HUES64 (cell line): Measurements from ENCODE around the gene RNLS.

Experiments used
- H3K27ac ChIP-seq: 2 replicates; pipeline ENCODE4 v1.7.0; 2013; ENCODE audit warnings: low read depth, low read length, inconsistent platforms
- H3K27me3 ChIP-seq: 2 replicates; pipeline ENCODE4 v1.6.1; 2013; ENCODE audit warnings: mild to moderate bottlenecking, low read length; ENCODE audit not compliant: insufficient read depth
- H3K36me3 ChIP-seq: 2 replicates; pipeline ENCODE4 v1.6.1; 2013; ENCODE audit warnings: mild to moderate bottlenecking, low read length; ENCODE audit not compliant: insufficient read depth
- H3K4me1 ChIP-seq: 2 replicates; pipeline ENCODE4 v1.6.1; 2013; ENCODE audit warnings: mild to moderate bottlenecking, low read length, moderate library complexity; ENCODE audit not compliant: insufficient read depth
- H3K4me3 ChIP-seq: 2 replicates; pipeline ENCODE4 v1.5.1; 2013; ENCODE audit warnings: mild to moderate bottlenecking, low read length, moderate library complexity
- H3K9ac ChIP-seq: 2 replicates; pipeline ENCODE4 v1.6.1; 2013; ENCODE audit warnings: mild to moderate bottlenecking, low read depth, low read length
- H3K9me3 ChIP-seq: 2 replicates; pipeline ENCODE4 v1.6.1; 2013; ENCODE audit warnings: low read depth, low read length; ENCODE audit not compliant: insufficient read depth
- WGBS: fragments of 150-250, 120-280 bp; methylation state at CpG from one replicate; pipeline ENCODE4 v1.1.7; 2013; ENCODE audit warnings: missing lambda C conversion rate; 5-methylcytosine and 5-hydroxymethylcytosine counted together

The RNLS gene

GRCh38 chr10:88246675-88247074, 336.4 kb downstream of the RNLS start:
- 94% methylated on average over 4 of the region's 4 CpGs for WGBS
- Histone ChIP-seq H3K27ac (no peak overlapping the region), H3K36me3 (no peaks in the 10 kb centered on the region), H3K9ac (no peak overlapping the region), H3K4me3 (no peak overlapping the region), H3K9me3 (no peaks in the 10 kb centered on the region), H3K4me1 (no peaks in the 10 kb centered on the region), H3K27me3 (no peaks in the 10 kb centered on the region)

DNA sequence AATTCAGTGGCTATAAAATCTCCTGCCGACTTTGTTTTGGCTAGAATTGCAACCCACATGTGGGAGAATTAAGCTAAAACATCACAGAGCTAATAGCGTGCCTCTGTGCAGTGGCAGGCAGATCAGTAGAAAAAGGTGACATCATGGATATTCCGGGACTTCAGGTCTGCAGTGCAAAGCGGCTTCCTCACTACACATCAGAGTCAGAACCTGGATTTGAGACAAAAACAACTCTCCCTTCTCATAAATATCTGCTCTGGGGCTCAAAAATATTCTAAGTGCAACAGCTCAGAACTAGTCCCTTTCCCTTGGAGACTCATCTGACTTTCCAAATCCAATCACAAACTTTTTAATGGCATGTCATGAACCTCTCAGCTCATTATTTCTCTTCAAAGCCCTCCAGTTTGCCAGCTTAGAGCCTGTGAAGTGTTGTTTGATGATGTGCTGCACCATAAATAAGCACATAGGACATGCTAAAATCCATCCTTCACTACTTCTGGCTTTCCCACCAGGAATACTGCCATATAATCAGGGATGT, 337.1 kb downstream of the RNLS start:
- Histone ChIP-seq H3K27ac (no peak overlapping the region), H3K9me3 (no peaks in the 10 kb centered on the region), H3K36me3 (no peaks in the 10 kb centered on the region), H3K4me1 (no peaks in the 10 kb centered on the region), H3K4me3 (no peak overlapping the region), H3K27me3 (no peaks in the 10 kb centered on the region), H3K9ac (no peak overlapping the region)
- WGBS: 90% methylated on average over 4 of the region's 4 CpGs

DNA sequence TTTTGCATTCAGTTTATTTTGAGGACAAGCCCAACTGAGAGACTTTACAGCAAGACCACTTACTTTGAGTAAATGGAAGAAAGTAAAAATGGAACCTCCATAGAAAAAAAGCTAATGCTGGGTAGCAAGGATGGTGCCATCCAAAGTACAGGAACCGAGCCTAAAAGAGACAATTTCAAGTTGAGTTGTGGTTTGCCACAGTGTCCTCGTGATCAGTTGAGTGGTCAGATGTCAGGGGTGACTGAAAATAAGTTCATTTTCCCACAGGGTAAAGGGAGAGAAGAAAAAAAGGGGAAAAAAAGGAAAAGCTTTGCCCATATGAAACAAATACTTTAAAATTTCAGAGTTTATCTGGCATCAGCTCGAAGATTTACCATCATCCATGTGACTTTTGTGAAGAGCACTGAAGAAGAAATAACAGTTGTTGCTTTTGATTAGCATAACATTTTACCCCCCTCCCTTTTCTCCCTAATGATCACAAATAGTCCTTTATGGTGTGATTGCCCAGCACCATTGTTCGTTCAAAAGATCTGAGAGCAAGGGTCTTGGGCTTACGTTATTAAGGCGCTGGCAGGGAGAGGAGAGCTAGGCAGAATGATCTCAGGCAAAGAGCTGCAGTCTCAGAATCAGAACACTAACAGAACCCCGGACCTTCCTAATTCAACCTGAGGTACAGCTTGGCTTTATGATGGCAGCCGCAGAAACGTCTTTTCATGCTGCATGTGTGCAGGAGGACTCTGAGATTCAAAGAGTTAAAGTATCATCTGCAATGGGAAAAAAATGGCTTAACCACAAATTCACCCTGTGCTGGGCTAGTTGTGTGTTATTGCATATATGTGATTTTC, 338.1 kb downstream of the RNLS start:
- 88% methylated on average over 9 of the region's 9 CpGs for WGBS
- Histone ChIP-seq H3K9me3 (no peaks in the 10 kb centered on the region), H3K4me3 (no peak overlapping the region), H3K4me1 (no peaks in the 10 kb centered on the region), H3K36me3 (no peaks in the 10 kb centered on the region), H3K27me3 (no peaks in the 10 kb centered on the region), H3K27ac (no peak overlapping the region), H3K9ac (no peak overlapping the region)

- 88% methylated on average over 12 of the region's 12 CpGs for WGBS
- Histone ChIP-seq H3K9me3 (no peaks in the 10 kb centered on the region), H3K4me1 (no peaks in the 10 kb centered on the region), H3K9ac (no peak overlapping the region), H3K27me3 (no peaks in the 10 kb centered on the region), H3K27ac (no peak overlapping the region), H3K4me3 (no peak overlapping the region), H3K36me3 (no peaks in the 10 kb centered on the region)
These were observed 339.0 kb downstream of the RNLS start for GRCh38 chr10:88243836-88244730.

- WGBS: 96% methylated on average over 5 of the region's 5 CpGs
- Histone ChIP-seq H3K27ac (no peak overlapping the region), H3K4me1 (no peaks in the 10 kb centered on the region), H3K36me3 (no peaks in the 10 kb centered on the region), H3K9ac (no peak overlapping the region), H3K4me3 (no peak overlapping the region), H3K9me3 (no peaks in the 10 kb centered on the region), H3K27me3 (no peaks in the 10 kb centered on the region)
These were observed 339.8 kb downstream of the RNLS start for GRCh38 chr10:88243202-88243744.

DNA sequence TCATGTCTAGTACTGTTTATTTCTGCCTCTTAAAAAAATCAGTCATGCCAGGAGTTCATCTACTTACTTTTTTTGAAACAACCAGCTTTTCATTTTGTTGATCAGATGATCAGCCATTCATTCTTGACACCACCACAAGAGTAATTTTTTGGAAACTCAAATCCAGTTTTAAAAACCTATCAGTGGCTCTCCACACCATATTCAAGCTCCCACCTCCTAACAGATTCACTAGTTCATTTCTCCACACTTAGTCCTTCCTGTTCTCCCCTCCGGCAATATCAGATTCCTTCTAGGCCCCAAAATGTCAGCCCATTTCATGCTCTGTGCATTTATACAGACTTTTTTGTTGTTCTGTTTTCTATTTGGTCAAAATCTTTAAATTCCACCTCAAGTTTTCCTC, 341.6 kb downstream of the RNLS start:
- Histone ChIP-seq H3K27me3 (no peaks in the 10 kb centered on the region), H3K27ac (no peak overlapping the region), H3K9me3 (no peaks in the 10 kb centered on the region), H3K36me3 (no peaks in the 10 kb centered on the region), H3K4me1 (no peaks in the 10 kb centered on the region), H3K4me3 (no peak overlapping the region), H3K9ac (no peak overlapping the region)
- WGBS: 97% methylated on average over 1 of the region's 1 CpG

- Histone ChIP-seq H3K4me3 (no peak overlapping the region), H3K27ac (no peak overlapping the region), H3K36me3 (no peaks in the 10 kb centered on the region), H3K4me1 (peaks cover 3% of the 10 kb centered on the region; the same call in 1 of the 2 replicates), H3K9ac (no peak overlapping the region), H3K27me3 (no peaks in the 10 kb centered on the region), H3K9me3 (no peaks in the 10 kb centered on the region)
- WGBS: 96% methylated on average over 2 of the region's 2 CpGs
These were observed 343.9 kb downstream of the RNLS start for GRCh38 chr10:88239212-88239611.

GRCh38 chr10:88238615-88238914, 344.6 kb downstream of the RNLS start:
- H3K27ac ChIP-seq: no peak overlapping the region
- no peaks in the 10 kb centered on the region for H3K27me3 ChIP-seq
- no peaks in the 10 kb centered on the region for H3K36me3 ChIP-seq
- no peaks in the 10 kb centered on the region for H3K9me3 ChIP-seq
- WGBS: 94% methylated on average over 2 of the region's 2 CpGs
- no peak overlapping the region for H3K9ac ChIP-seq
- H3K4me3 ChIP-seq: no peak overlapping the region
- peaks cover 3% of the 10 kb centered on the region; the same call in 1 of the 2 replicates for H3K4me1 ChIP-seq

DNA sequence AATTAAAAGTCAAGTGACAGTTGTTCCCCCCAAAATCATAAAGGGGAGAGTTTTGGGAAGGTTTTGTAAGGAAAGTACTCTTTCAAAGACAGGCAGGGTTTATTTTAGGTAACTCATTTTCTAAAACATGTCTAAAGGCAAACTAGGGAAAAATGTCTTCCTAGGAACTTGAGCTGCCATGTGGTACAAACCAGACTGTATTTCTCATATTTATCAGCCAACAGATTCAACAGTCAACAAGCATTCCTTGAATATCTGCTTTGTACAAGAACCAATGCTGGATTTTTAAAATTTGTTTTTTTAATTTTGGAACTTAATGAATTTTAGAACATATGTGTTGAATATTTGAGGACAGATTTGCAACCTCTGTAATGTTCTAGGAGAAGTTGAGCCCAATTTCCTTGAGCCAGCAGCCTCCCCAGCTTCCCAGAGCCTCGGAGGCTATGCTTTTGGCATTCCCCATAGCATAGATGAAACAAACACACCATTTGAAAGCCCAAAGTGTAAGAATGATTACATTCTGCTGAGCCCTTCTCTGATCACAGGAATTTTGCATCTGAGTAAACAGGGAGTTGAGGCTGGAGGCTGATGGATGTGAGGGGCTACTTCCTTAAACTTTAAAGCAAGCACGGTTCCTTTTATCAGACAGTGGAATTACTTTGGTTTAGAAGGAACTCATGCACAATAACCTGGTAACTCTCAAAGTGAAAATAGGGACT, 345.1 kb downstream of the RNLS start:
- no peak overlapping the region for H3K9ac ChIP-seq
- no peaks in the 10 kb centered on the region for H3K27me3 ChIP-seq
- no peaks in the 10 kb centered on the region for H3K36me3 ChIP-seq
- no peaks in the 10 kb centered on the region for H3K9me3 ChIP-seq
- H3K27ac ChIP-seq: no peak overlapping the region
- peaks cover 3% of the 10 kb centered on the region; the same call in 1 of the 2 replicates for H3K4me1 ChIP-seq
- no peak overlapping the region for H3K4me3 ChIP-seq
- 92% methylated on average over 2 of the region's 2 CpGs for WGBS

- 97% methylated on average over 2 of the region's 2 CpGs for WGBS
- peaks cover 3% of the 10 kb centered on the region; the same call in 1 of the 2 replicates for H3K4me1 ChIP-seq
- H3K27ac ChIP-seq: no peak overlapping the region
These were observed 346.9 kb downstream of the RNLS start for GRCh38 chr10:88236121-88236743.

More at GRCh38 chr10:88236121-88236743, 346.9 kb downstream of the RNLS start:
- Histone ChIP-seq H3K9ac (no peak overlapping the region), H3K27me3 (no peaks in the 10 kb centered on the region), H3K4me3 (no peak overlapping the region), H3K36me3 (no peaks in the 10 kb centered on the region), H3K9me3 (no peaks in the 10 kb centered on the region)
